Mesothelial cell of epicardium (in vitro differentiated cells): ENCODE measurements around the gene PIN1. TPM values are rescaled to one million over a fixed set of nuclear protein-coding genes. Genes with fewer than 3 reads are reported as not detected.

Experiments
- DNase-seq, 2 experiments: peaks; one replicate each; pipeline ENCODE4 v3.0.0; 2021; ENCODE audit warnings: low spot score in 2 of 2; ENCODE audit not compliant: unreplicated experiment in 2 of 2
- H3K27ac Mint-ChIP-seq: 2 replicates; pipeline ENCODE4 v1.8.0; 2021; ENCODE audit warnings: mixed read lengths
- H3K27me3 Mint-ChIP-seq: 2 replicates; pipeline ENCODE4 v1.8.0; 2021; ENCODE audit warnings: low read depth, mixed read lengths
- H3K36me3 Mint-ChIP-seq: 2 replicates; pipeline ENCODE4 v1.8.0; 2021; ENCODE audit warnings: mixed read lengths
- H3K4me1 Mint-ChIP-seq: 2 replicates; pipeline ENCODE4 v1.8.0; 2021; ENCODE audit warnings: mixed read lengths
- H3K4me3 Mint-ChIP-seq: 2 replicates; pipeline ENCODE4 v1.8.0; 2021; ENCODE audit warnings: mild to moderate bottlenecking, moderate library complexity, mixed read lengths
- H3K9me3 Mint-ChIP-seq: 2 replicates; pipeline ENCODE4 v1.8.0; 2021; ENCODE audit warnings: mixed read lengths
- CTCF ChIP-seq: fragments of 200-600 bp; sonication (generic); IDR thresholded peaks from one replicate; pipeline ENCODE4 v1.5.0; 2021; ENCODE audit warnings: antibody characterized with exemption; ENCODE audit not compliant: unreplicated experiment
- total RNA-seq: library from RNA; stranded (reverse); gene quantifications from 3 replicates; pipeline ENCODE4 v1.2.1, GENCODE V29; 2021

PIN1 gene
- total RNA-seq, 1 donor from 2014 or later = 61.1 TPM

GRCh38 chr19:9799162-9799561, 36.0 kb upstream of the PIN1 start:
- H3K4me3 Mint-ChIP-seq = no peak overlapping the region
- no peaks in the 10 kb centered on the region for H3K27me3 Mint-ChIP-seq
- H3K9me3 Mint-ChIP-seq = no peaks in the 10 kb centered on the region
- H3K27ac Mint-ChIP-seq = no peak overlapping the region
- peaks cover 4% of the 10 kb centered on the region for H3K4me1 Mint-ChIP-seq
- TF ChIP-seq CTCF = no peak
- peaks cover 6% of the 10 kb centered on the region for H3K36me3 Mint-ChIP-seq
- no peak for DNase-seq

GRCh38 chr19:9801976-9802375, 33.1 kb upstream of the PIN1 start:
- Mint-ChIP-seq H3K27ac (no peak overlapping the region), H3K4me1 (peaks cover 3% of the 10 kb centered on the region), H3K27me3 (no peaks in the 10 kb centered on the region), H3K9me3 (no peaks in the 10 kb centered on the region), H3K36me3 (peaks cover 7% of the 10 kb centered on the region), H3K4me3 (no peak overlapping the region)
- TF ChIP-seq CTCF = no peak
- DNase-seq = no peak

GRCh38 chr19:9806803-9807202, 28.3 kb upstream of the PIN1 start:
- H3K27ac Mint-ChIP-seq = no peak overlapping the region
- no peak for TF ChIP-seq CTCF
- H3K9me3 Mint-ChIP-seq = no peaks in the 10 kb centered on the region
- H3K4me3 Mint-ChIP-seq = no peak overlapping the region
- H3K36me3 Mint-ChIP-seq = peaks cover 15% of the 10 kb centered on the region
- no peaks in the 10 kb centered on the region for H3K4me1 Mint-ChIP-seq
- no peaks in the 10 kb centered on the region for H3K27me3 Mint-ChIP-seq
- no peak for DNase-seq

- Mint-ChIP-seq H3K27ac (no peak overlapping the region), H3K27me3 (no peaks in the 10 kb centered on the region), H3K4me3 (no peak overlapping the region), H3K9me3 (peaks cover 3% of the 10 kb centered on the region), H3K36me3 (peaks cover 13% of the 10 kb centered on the region), H3K4me1 (no peaks in the 10 kb centered on the region)
- DNase-seq = no peak
- no peak for TF ChIP-seq CTCF
Observed at GRCh38 chr19:9808855-9809824, 26.0 kb upstream of the PIN1 start.

GRCh38 chr19:9811139-9811538, 24.0 kb upstream of the PIN1 start:
- Mint-ChIP-seq H3K27ac (no peak overlapping the region), H3K4me1 (no peaks in the 10 kb centered on the region), H3K36me3 (peaks cover 20% of the 10 kb centered on the region), H3K9me3 (peaks cover 4% of the 10 kb centered on the region), H3K4me3 (no peak overlapping the region), H3K27me3 (no peaks in the 10 kb centered on the region)
- no peak for DNase-seq
- TF ChIP-seq CTCF = no peak
